NCI-H146 treated with DMSO at 0.1 percent for 48 hours (cell line): ENCODE measurements around the gene PHACTR2.

ENCODE experiments used
- DNase-seq: peaks from one replicate; lab custom pipeline; 2025; ENCODE audit not compliant: unreplicated experiment; lab: John Stamatoyannopoulos, UW

Gene PHACTR2

GRCh38 chr6:143674483-143675381 lies 3.0 kb upstream of the PHACTR2 start:
- DNase-seq = no peak

DNA sequence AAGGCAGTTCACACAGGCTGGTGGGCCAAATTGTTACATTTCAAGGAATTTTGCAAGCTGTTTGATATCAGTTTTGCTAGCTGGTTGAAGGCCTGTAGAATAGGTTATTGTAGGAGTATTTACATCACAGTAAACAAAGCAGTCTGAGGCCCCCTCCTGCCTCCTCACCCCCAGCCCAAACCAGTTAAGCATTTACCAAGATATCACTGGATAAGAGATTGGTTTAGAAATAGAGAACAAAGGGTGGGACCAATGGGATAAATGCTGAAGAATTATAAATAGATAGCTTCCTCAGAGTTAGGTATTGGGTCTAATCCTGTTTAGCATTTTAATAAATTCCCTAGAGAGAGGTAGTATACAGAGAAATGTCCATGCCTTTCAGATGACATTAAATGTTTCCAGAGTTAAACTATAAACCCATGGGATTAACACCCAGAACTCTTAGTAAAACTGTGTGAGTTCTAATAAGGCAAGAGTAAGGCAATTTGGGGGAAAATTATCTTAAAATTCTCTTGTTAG lies 2.3 kb upstream of the PHACTR2 start:
- DNase-seq = no peak

GRCh38 chr6:143675946-143676345 lies 1.8 kb upstream of the PHACTR2 start:
- DNase-seq = no peak

- DNase-seq = no peak
Measured at GRCh38 chr6:143676437-143677045, 1.2 kb upstream of the PHACTR2 start.

- no peak for DNase-seq
Measured at GRCh38 chr6:143677577-143677890, 231 bp upstream of the PHACTR2 start.

DNA sequence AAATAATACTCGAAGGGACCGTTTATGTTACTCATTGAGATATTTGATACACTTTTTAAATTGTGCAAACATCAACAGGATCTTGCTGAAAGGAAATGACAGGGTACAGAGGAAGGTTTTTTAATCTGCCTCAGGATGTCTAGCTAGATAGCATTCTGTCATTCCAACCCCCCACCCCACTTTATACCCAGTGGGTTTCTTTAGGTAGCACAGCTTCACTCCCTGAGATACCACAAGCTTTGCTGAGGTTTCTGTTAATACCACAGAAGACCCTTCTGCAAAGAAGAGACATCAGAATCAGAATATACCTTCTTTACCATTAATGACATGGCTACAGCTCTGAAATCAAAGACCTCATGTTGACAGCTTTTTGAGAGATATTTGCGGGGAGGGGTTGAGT lies 1.3 kb downstream of the PHACTR2 start:
- DNase-seq = no peak

DNA sequence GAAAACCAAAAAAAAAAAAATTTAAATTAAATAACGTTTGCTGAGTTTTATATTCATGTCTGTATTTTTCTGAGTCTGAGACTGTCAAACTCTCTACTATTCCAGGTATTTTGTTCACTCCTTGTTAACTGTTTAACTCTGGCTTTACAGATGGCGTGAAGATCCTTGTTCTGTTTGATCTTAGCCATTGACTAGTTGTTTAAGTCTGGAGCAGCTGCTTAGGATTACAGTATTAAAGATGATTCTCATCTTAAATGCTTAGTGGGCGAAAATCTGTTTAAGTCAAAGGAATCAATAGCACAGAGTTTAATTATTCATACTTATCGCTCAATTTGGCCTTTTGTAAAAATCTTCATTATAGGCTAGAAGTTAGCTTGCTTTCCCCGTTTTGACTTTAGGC lies 2.4 kb downstream of the PHACTR2 start:
- no peak for DNase-seq

- no peak for DNase-seq
Measured at GRCh38 chr6:143682805-143683204, 5.0 kb downstream of the PHACTR2 start.

DNA sequence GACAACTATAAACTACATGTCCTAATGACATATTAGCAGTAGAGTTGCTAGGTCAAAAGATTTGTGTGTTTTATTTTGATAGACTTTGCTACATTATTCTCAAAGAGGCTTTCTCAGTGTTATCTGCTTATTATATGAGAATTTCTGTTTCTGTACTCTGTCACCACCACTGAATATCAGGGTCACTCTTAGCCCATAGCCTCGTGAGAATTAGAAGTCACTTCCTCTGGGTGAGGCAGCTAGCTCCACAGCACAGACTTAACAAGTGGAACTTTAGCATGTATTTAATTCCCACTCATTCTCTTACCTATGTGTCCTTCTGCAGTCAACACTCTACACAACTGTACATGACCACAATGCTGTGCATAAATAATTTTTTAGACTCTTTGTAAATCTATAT lies 6.7 kb downstream of the PHACTR2 start:
- no peak for DNase-seq

- no peak for DNase-seq
Measured at GRCh38 chr6:143685653-143686052, 7.9 kb downstream of the PHACTR2 start.

DNA sequence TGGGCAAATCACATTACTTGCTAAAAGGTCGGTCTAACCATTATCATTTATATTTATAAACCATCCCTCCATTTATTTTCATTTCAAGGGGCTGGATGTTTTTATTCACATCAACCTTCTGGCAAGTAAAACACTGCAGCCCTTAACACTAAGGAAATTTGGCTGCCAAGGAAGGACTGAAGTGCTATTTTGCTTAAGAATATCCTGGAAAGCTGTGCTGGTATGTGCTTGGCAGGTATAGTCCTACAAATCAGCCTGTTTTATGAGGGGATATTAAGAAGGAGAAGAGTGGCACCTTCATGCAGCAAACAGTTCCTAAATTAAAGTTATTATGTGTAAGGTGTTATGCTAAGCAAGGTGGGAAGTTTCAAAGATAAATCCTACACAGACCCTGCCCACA lies 9.8 kb downstream of the PHACTR2 start:
- DNase-seq = no peak

- DNase-seq = no peak
Measured at GRCh38 chr6:143688681-143689080, 10.9 kb downstream of the PHACTR2 start.

- DNase-seq = no peak
Measured at GRCh38 chr6:143689852-143690251, 12.1 kb downstream of the PHACTR2 start.

- DNase-seq = no peak
Measured at GRCh38 chr6:143691155-143691554, 13.4 kb downstream of the PHACTR2 start.

- DNase-seq = no peak
Measured at GRCh38 chr6:143691900-143692636, 14.3 kb downstream of the PHACTR2 start.

GRCh38 chr6:143692696-143693095 lies 14.9 kb downstream of the PHACTR2 start:
- DNase-seq = no peak

DNA sequence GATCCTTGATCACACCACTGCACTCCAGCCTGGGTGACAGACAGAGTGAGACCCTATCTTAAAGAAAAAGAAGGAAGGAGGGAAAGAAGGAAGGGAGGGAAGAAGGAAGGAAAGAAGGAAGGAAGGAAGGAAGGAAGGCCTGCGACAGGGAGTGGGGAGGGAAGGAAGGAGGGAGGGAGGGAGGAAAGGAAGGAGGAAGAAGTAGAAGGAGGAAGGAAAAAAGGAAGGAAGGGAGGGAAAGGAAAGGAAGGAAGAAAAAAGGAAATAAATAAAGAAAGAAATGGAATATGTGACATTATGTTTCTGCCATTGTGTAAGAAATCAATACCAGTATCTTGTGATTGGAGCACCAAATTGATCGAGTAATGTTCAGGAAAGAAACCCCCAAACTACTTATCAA lies 16.2 kb downstream of the PHACTR2 start:
- DNase-seq = no peak

GRCh38 chr6:143694560-143694959 lies 16.8 kb downstream of the PHACTR2 start:
- peak; percentile 45 for DNase-seq

DNA sequence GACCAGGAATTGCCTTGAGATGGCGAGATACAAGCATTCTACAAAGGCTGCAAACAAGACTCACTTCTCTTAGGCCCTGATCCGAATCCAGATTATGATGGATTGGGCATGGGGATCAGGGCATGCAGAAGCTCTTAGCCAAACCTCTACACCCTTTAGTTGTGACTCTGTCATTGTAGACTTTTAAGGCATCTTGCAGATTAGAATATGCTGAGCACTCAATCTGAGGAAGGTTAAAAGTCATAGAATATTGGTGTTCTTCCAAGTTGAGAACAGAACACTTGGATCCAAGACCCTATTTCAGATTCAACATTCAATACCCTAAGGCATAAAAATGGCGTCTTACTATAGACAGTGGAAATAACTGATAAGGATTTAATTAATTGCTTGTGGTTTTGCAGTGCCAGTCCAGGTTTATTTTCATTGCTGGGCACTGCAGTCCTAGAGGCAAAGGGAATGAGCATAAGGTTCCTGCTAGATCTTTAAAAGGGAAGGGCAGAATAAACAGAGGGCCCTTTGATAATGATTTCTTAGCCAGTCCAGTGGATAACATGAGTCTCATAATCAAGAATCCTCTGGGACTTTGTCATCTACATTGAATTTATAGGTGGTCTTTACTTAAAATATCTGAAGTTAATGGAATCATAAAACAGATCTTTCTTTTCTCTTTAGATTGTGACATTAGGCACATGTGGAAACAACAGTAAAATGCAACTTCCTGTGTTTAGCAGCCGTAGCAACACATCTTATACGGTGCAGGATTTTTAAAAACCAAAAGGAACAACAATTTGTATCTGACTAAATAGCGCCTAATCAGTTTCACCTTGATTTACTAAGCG lies 17.6 kb downstream of the PHACTR2 start:
- peak; percentile 36 for DNase-seq

DNA sequence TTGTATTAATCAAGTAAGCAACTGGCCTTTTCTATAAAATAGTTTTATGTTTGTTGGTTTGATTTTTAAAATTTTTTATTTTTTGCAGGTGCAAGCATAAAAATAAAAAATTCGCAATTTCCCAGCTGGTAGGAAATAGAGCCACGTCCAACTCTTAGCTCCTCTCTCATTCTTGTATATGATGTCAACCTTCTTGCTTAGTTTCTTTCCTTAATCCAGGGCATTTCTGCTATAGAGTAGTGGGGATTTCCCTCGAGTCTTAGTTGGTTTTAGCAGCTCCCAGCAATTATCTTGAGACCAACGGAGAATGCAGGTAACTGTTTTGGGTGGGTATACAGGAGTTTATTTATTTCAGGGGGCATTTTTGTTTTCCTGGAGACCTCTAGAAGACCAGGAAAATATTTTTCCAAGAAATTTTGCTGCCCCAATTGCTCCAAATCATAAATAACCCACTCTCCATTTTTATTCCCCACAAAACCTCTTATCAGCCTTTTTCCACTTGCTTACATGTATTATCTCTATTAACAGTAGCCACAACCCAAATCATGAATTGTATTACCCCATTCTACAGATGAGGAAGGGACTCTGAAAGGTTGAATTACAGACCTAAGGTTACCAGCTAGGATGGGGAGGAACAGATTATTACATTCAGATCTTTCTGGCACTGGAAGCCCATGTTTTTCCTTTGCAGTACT lies 18.4 kb downstream of the PHACTR2 start:
- DNase-seq = no peak
